SIG-M5 treated with dmso at 0.1 percent for 504 hours (cell line): ENCODE data around the gene SLC22A1.
"Not testable (repeated sequence)": the region's sequence is repeated elsewhere in the genome, so short reads cannot be mapped to it uniquely, and the experiment has no call there.

Source experiments
- DNase-seq: peaks from one replicate; lab custom pipeline; 2025; ENCODE audit not compliant: unreplicated experiment; lab: John Stamatoyannopoulos, UW

The SLC22A1 gene

DNA sequence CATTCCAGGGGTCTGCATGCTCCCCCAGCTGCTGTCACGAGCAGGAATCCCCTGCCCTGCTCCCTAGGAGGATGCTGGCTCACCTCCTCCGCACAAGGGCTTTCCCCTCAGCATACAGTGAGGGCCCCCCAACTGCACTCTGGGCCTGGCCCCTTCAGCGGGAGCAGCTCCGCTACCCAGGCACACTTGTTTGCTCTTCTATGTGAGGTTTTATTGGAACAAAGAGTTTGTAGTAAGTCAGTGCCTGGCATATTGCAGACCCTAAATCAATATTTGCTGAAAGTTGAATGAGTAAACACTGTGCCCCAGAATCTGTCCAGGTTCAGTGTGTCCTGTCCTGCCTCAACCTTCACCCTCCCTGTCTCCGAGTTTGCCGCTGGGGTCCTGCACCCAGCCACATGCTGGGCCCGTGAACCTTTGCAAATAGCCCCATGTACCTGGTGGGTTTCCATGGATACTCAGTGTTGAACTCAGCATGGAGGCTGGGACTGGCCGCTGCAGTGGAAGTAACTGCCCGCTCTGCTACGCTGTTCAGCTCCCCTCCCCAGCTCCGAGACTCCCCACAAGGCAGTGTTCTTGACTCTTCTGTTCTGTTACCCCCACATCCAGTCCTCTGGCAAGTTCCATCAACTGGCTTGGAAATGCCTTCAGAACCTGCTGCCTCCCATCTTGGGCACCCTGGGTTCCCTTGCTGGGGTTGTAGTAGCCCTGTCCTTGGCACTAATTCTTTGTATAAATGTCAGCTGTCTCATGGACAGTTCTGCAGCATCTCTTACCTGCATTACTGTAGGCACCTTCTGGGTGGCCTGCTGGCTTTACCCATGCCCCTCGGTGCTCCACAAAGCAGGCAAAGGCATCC is 15.7 kb downstream of the SLC22A1 start:
- DNase-seq = no peak

- peak; percentile 41 for DNase-seq
Measured at GRCh38 chr6:160137989-160138835, 16.6 kb downstream of the SLC22A1 start.

- DNase-seq = no peak
Measured at GRCh38 chr6:160138839-160139419, 17.3 kb downstream of the SLC22A1 start.

DNA sequence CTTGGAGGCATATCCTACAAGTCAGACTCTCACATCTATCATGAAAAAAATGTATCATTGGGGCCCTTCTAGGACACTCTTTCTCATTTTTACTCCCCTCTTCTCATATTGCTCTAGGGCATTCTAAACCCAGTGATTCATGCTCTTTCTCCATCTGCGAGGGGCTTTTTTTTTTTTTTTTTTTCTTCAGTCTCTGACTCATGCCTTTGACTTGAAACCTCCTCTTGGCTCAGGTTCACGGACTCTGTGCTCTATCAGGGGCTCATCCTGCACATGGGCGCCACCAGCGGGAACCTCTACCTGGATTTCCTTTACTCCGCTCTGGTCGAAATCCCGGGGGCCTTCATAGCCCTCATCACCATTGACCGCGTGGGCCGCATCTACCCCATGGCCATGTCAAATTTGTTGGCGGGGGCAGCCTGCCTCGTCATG is 17.8 kb downstream of the SLC22A1 start:
- no peak for DNase-seq

- DNase-seq = not testable (repeated sequence)
Measured at GRCh38 chr6:160140493-160140892, 18.9 kb downstream of the SLC22A1 start.

- no peak for DNase-seq
Measured at GRCh38 chr6:160141001-160141726, 19.5 kb downstream of the SLC22A1 start.

- DNase-seq = no peak
Measured at GRCh38 chr6:160142115-160142715, 20.6 kb downstream of the SLC22A1 start.

DNA sequence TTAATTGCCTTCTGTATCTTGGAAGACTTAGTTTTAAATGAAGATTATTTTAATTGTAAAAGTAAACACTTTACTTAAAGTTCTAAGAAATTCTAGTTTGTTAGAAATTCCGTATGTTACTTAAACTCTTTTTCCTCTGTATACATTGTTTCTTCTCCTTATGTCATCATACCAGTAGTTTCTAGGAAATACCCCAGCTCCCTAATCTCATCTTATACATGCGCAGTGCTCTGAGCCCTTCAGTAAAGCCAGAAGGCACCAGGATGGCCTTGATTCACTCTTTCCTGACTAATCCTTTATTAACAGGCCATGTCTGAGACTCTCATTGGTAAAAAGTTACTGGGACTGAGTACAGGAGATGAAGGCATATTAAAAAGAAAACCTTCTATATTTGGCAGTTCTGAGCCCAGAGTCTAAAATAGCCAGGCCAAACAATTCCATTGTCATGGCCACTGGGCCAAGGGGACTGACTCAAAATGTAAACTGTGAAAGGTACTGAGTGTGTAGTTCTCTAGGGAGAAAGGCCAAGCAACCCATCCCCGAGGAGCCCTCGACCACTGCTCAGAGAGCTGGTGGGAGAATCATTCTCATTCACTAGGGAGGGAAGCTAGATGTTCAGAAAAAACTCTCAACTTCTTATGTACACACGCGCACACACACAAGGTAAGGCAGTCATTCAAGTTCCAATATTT is 25.0 kb downstream of the SLC22A1 start:
- no peak for DNase-seq

DNA sequence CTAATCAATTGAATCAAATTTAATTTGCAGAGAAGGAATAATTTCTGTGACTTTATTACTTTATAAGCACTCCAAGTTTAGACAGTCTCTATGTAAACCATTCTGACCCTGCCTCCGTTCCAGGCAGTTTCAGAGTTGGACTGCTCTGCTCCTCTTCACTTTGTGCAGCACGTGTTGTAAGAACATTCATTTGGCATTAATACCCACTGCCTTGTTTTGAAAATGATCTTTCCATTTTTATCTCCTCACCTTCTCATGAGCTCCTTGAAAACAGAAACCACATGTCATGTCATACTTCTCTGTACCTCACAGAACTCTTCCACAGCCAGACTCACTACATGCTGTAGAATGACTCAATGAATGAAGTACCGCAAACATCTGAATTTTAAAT is 25.5 kb downstream of the SLC22A1 start:
- DNase-seq = no peak

DNA sequence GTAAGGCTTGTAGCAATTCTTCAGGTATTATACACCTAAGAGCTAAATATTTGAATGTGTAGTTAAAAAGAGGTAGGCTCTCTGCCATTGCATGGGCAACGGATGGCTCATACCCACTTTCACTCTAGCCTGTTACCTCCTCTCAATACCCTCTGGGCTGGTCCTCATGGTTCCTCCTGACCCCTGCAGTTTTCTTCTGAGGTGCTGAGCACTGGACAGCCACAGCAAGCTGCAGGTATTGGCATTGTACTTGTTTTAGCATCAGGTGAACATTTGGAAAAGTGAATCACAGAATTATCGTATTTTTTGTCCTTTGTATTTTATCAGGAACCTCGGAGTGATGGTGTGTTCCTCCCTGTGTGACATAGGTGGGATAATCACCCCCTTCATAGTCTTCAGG is 32.9 kb downstream of the SLC22A1 start:
- DNase-seq = no peak

DNA sequence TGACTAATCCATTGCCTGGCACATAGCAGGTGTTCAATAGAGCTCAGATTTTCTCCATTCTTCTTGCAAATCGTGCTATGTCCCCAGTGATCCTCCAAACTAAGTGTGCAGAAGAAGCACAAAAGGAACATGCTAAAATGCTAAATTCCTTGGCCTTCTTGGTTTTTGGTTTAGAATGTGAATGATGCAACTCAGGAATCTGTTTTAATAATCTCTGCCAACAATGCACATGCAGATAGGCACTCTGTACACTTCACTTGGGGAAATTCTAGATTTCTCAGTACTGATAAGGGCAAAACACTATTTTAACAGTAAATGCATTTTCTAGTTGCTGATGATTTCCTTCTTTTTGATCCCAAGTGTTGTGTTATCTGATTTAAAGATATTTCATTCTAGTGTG is 35.2 kb downstream of the SLC22A1 start:
- DNase-seq = no peak

GRCh38 chr6:160160450-160160849 is 38.8 kb downstream of the SLC22A1 start:
- no peak for DNase-seq

DNA sequence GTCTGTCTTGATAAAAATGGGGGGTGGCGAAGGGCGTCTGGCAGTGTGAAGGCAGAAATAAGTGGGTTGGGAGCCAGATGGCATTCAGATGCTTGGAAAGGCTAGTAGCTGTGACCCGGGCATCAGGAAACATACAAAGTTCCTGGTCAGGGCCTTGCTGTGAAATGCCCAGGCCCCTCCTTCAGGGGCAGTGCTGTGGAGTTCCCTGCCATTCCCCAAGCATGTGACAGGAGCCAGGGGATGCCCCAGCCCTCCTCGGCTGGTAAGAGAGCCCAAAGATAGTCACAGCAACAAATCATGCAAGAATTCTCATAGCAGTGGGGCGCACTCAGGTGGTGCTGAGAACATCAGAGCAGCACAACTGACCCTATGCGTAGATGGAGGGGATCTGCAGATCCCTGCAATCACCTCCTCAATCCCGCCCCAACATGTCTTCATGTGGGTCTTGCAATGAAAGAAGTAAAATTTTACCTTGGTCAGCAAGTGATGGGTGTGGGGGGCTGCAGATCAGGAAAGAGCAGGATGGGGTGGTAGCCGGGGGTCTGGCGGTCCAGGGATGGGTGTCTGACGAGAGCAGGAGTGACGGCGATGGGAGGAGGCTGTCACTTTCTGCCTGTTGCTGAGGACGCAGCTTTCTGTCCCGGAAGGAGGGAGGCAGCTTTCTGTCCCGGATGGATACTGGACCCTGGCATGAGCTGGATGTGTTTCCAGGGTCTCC is 39.5 kb downstream of the SLC22A1 start:
- DNase-seq = no peak

- no peak for DNase-seq
Measured at GRCh38 chr6:160161647-160161986, 40.0 kb downstream of the SLC22A1 start.

GRCh38 chr6:160162030-160162566 is 40.5 kb downstream of the SLC22A1 start:
- no peak for DNase-seq

GRCh38 chr6:160163425-160163824 is 41.8 kb downstream of the SLC22A1 start:
- DNase-seq = no peak

- no peak for DNase-seq
Measured at GRCh38 chr6:160163912-160164311, 42.3 kb downstream of the SLC22A1 start.

DNA sequence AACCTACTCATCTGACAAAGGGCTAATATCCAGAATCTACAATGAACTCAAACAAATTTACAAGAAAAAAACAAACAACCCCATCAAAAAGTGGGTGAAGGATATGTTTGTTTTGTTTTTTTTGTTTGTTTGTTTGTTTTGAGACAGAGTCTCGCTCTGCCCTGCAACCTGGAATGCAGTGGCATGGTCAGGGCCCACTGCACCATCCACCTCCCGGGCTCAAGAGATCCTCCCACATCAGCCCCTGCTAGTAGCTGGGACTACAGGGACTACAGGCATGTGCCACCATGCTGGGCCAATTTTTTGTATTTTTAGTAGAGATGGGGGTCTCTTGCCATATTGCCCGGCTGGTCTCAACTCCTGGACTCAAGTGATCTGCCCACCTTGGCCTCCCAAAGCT is 44.3 kb downstream of the SLC22A1 start:
- not testable (repeated sequence) for DNase-seq
